Activated CD4-positive, alpha-beta T cell treated with anti-CD3 and anti-CD28 coated beads for 36 hours (primary cell): ENCODE measurements around the gene PCSK6. TPM values are rescaled to one million over a fixed set of nuclear protein-coding genes. Genes with fewer than 3 reads are reported as not detected.
A peak's percentile ranks its signal among the peaks of the same experiment; 100 is the strongest.

Experiments used
- ATAC-seq: fragments of 200-7000 bp; cut with Tn5 transposase; one replicate; pipeline ENCODE4 v1.10.0; 2021; ENCODE audit warnings: mild to moderate bottlenecking, moderate library complexity
- CTCF ChIA-PET: fragments of 350-600 bp; sonication (Branson Sonifier 250); formaldehyde crosslinking; loops from one replicate; lab custom pipeline; 2021; ENCODE audit warnings: antibody characterized with exemption; lab: Charles Lee
- POLR2A ChIA-PET: fragments of 350-600 bp; sonication (Branson Sonifier 250); formaldehyde crosslinking; loops from one replicate; lab custom pipeline; 2021; ENCODE audit warnings: antibody characterized with exemption, inconsistent platforms; lab: Charles Lee
- DNase-seq: peaks from one replicate; pipeline ENCODE4 v3.0.0-alpha.2; 2020
- H3K27ac Mint-ChIP-seq: one replicate; pipeline ENCODE4 v1.8.0; 2021; ENCODE audit warnings: mixed read lengths
- H3K27me3 Mint-ChIP-seq: one replicate; pipeline ENCODE4 v1.8.0; 2021; ENCODE audit warnings: mixed read lengths
- H3K36me3 Mint-ChIP-seq: one replicate; pipeline ENCODE4 v1.8.0; 2021; ENCODE audit warnings: low read depth, mixed read lengths
- H3K4me1 Mint-ChIP-seq: one replicate; pipeline ENCODE4 v1.8.0; 2021; ENCODE audit warnings: mixed read lengths
- H3K4me3 Mint-ChIP-seq: one replicate; pipeline ENCODE4 v1.8.0; 2021; ENCODE audit warnings: mild to moderate bottlenecking, moderate library complexity, mixed read lengths
- H3K9me3 Mint-ChIP-seq: one replicate; pipeline ENCODE4 v1.8.0; 2021; ENCODE audit warnings: low read depth, mixed read lengths
- intact Hi-C, 2 experiments: fragments of 100-400 bp; cut with DNase I in 1 of 2; cut with micrococcal nuclease in 1 of 2; formaldehyde crosslinking; loops; one replicate each; pipeline versions ENCODE4 v1.14.2 to v1.15.1; 2022 to 2024; cut with DNase I, micrococcal nuclease
- total RNA-seq, 2 experiments: library from RNA; stranded (reverse); gene quantifications; one replicate each; pipeline ENCODE4 v1.2.3, GENCODE V29; 2021

The PCSK6 gene
- total RNA-seq, 2 experiments from 2014 or later, result 0.75 to 0.95 TPM

DNA sequence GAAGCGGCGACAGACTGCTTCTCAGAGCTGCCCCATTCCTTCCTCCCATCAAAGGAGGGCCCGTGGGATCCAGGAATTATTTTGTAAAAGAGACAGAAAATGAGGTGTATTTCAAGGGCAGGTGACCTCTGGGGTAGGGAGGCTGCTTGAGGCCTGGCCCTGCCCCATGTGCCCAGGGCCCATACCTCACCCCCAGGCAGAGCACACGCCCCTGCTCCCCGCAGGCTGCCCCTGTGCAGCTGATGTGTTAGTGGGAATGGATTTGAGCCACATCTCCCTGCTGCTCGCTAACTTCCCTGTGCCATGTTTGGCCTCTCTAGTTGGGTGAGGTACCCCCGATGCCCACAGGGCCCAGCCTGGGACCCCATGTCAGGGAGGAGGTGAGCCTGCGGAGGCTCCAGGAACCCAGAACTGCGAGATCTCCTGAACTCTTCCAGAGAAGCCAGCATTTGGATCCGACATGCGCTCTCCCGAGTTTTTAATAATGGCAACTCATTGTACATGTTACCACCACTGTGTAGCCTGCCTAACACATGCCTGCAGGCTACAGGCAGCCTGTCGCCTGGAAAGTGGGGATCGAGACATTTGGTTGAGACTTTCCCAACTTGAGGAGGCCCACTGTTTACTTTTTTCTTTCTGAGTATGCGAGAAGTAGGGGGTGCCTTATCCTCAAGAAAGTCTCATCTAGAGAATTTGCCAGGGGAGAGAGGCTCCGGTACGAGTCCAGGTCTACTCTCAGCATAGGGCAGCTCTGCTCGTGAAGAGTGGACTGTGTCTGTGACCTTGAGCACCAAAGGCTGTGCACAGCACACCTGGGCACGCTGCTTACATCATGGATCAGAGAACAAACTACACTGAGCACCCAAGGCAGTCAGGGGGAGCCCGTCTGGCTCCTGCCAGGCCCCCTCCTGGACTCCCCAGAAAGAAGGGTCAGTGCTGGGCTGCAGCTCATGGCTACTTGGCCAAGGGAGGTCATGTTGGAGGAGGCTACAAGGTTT, 36.1 kb downstream of the PCSK6 start:
- CTCF ChIA-PET, result no interaction called here
- Mint-ChIP-seq H3K4me3 (no peak overlapping the region), H3K4me1 (peaks cover 5% of the 10 kb centered on the region), H3K27ac (no peak overlapping the region), H3K27me3 (peaks cover 31% of the 10 kb centered on the region), H3K36me3 (no peaks in the 10 kb centered on the region), H3K9me3 (no peaks in the 10 kb centered on the region)
- intact Hi-C loops, result no loop called here
- POLR2A ChIA-PET, result no interaction called here
- DNase-seq (no peak), ATAC-seq (no peak)

- ChIA-PET POLR2A (no interaction called here), CTCF (no interaction called here)
- intact Hi-C loops, result no loop called here
These were observed 36.9 kb downstream of the PCSK6 start for GRCh38 chr15:101452572-101452971.

DNA sequence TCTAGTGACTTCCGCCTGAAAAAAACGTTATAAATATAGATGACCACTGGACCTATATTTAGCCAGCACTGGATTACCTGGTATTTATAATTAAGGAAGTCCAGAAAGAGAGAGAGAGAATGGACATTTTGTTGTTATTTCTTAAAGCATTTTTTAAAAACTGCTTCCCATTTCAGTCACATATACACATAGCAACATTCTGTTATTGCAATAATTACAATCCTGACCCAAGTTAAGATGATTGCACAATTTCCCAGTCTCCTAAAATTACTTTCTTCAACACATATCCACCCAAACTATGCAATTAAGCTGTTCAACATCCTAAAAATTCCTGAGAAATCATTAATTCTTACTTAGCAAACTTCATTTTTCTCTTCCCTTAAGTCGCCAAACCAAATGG, 37.7 kb downstream of the PCSK6 start:
- Mint-ChIP-seq H3K36me3 (no peaks in the 10 kb centered on the region), H3K4me1 (peaks cover 5% of the 10 kb centered on the region), H3K4me3 (no peak overlapping the region), H3K9me3 (no peaks in the 10 kb centered on the region), H3K27ac (no peak overlapping the region), H3K27me3 (peaks cover 31% of the 10 kb centered on the region)
- no peak for DNase-seq
- POLR2A ChIA-PET, result no interaction called here
- CTCF ChIA-PET, result no interaction called here
- intact Hi-C loops, result no loop called here
- ATAC-seq, result no peak

More at GRCh38 chr15:101452572-101452971, 36.9 kb downstream of the PCSK6 start:
- Mint-ChIP-seq H3K4me1 (peaks cover 5% of the 10 kb centered on the region), H3K27me3 (peaks cover 31% of the 10 kb centered on the region), H3K36me3 (no peaks in the 10 kb centered on the region), H3K4me3 (no peak overlapping the region), H3K27ac (no peak overlapping the region), H3K9me3 (no peaks in the 10 kb centered on the region)
- DNase-seq, result no peak
- no peak for ATAC-seq

DNA sequence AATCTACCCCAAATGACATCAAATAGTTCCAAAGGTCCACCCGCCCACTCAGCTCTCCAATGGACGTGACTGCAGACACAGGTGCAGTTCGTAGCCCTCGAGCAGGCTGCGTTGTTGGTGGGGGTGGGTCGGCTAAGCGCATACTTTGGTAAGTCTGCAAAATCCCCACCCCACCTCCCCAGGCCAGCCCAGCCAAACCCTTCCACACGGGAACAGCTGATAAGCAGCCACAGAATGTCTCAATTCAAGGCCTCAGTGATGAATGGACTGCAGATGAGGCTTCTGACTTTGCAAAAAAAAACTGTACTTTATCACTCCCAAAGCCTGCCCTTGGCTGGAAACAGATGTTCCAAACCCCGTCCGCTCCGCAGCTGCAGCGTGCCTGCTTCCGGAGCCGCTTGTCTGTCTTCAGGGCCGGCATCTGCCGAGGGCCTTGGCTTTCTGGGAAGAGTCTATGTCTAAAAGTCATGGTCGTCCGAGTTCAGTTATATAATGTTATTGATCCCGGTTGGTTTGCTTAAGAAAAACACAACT, 38.2 kb downstream of the PCSK6 start:
- CTCF ChIA-PET, result no interaction called here
- H3K4me1 Mint-ChIP-seq, result peaks cover 6% of the 10 kb centered on the region
- intact Hi-C loops, result no loop called here
- DNase-seq (peak; percentile 53), ATAC-seq (no peak)
- H3K36me3 Mint-ChIP-seq, result no peaks in the 10 kb centered on the region
- peaks cover 31% of the 10 kb centered on the region for H3K27me3 Mint-ChIP-seq
- POLR2A ChIA-PET, result no interaction called here
- H3K4me3 Mint-ChIP-seq, result no peak overlapping the region
- H3K27ac Mint-ChIP-seq, result no peak overlapping the region
- H3K9me3 Mint-ChIP-seq, result no peaks in the 10 kb centered on the region

DNA sequence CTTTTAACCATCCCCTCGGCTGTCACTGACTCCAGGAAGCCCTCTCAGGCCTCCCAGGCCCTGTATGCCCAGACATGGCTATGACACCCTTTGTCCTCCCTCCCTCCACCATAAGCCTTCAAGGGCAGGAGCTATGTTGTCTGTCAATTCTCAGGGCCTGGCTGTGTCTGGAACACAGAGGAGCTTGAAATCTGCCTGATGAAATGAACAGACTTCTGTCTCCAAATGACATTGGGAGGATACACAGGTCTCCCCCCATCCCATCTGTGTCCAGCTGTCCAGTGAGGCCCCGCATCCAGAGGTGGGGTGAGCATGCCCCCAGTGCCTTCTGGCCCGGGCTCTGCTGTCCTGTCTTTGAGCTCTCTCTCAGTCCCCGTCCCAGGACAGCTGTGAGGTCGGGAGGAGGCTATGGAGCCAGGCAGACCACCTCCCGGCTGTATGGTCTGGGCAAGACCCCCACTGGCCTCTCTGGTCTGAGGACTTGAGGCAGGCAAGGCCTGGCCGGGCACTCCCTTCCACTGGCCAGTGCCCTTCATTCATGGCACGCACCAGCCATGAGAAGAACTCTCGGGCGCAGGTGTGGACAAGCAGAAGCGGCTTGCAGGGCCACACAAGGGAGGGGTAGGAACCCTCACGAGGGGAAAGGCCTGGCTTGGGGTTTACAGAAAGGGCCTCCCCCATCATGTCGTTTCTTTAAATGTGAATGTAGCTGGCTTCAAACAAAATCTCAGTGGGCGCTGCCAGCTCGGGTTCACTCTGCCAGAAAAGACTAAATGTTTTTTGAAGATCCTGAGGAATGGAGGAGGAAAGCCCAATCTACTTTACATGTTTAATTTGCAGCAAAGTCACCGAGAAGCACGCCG, 38.9 kb downstream of the PCSK6 start:
- H3K27ac Mint-ChIP-seq, result no peak overlapping the region
- DNase-seq, result no peak
- intact Hi-C loops, result no loop called here
- ChIA-PET POLR2A (no interaction called here), CTCF (interaction anchor here (0.8 kb wide), 1 partner anchor 8 kb away, joined by 3 read pairs; no protein-coding TSS in a partner anchor)
- H3K36me3 Mint-ChIP-seq, result no peaks in the 10 kb centered on the region
- peaks cover 29% of the 10 kb centered on the region for H3K27me3 Mint-ChIP-seq
- ATAC-seq, result no peak
- no peaks in the 10 kb centered on the region for H3K9me3 Mint-ChIP-seq
- H3K4me1 Mint-ChIP-seq, result peaks cover 7% of the 10 kb centered on the region
- H3K4me3 Mint-ChIP-seq, result no peak overlapping the region

DNA sequence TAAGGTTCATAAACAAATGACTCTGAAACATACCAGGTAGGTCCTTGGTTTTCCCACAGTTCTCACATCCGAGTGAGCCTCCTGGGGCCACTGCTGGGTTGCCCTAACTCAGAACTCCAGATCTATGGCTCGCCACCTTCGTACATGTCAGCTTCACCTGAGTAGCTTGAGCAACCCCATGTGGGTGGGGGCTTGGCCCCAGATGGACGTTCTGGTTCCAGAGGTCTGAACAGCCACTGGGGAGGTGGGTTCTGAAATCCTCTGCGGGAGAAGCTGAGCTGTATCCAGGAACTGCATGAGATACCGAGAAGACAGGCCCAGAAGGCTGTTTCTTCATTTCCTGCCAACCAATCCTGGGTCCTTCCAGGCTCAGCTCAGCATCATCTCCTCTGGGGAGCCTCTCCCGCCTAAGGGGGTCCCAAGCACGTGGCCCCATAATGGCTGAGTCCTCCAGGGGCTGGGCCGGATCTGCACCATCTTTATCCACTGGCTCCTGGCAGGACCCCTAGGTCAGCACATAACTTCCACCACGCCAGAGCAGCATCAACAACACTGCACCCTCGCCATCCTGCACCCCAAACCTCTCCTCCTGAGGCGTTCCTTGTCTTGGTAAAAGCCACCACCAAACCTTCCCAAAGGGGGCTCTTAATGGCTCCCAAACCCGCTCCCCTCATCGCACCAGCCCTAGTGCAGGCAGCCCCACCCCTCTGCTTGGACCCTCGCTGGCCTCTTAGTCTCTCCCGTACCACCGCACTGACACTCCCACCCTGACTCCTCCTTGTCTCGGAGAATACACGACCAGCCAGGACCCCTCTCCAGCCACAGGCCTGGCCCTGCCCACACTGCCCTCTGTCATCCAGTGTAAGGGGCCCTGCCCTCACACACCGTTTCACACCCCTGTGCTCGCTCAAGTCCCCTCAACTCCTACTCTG, 39.8 kb downstream of the PCSK6 start:
- Mint-ChIP-seq H3K36me3 (no peaks in the 10 kb centered on the region), H3K9me3 (peaks cover 3% of the 10 kb centered on the region), H3K4me1 (peaks cover 6% of the 10 kb centered on the region), H3K27me3 (peaks cover 28% of the 10 kb centered on the region), H3K4me3 (no peak overlapping the region), H3K27ac (no peak overlapping the region)
- intact Hi-C loops, result loop anchor here in 1 of 2 experiments (10.0 kb wide), 1 partner anchor 55 kb away; no protein-coding TSS in a partner anchor
- ChIA-PET POLR2A (no interaction called here), CTCF (interaction anchor here (0.8 kb wide), 1 partner anchor 9 kb away, joined by 3 read pairs; no protein-coding TSS in a partner anchor)
- no peak for DNase-seq
- ATAC-seq, result no peak

DNA sequence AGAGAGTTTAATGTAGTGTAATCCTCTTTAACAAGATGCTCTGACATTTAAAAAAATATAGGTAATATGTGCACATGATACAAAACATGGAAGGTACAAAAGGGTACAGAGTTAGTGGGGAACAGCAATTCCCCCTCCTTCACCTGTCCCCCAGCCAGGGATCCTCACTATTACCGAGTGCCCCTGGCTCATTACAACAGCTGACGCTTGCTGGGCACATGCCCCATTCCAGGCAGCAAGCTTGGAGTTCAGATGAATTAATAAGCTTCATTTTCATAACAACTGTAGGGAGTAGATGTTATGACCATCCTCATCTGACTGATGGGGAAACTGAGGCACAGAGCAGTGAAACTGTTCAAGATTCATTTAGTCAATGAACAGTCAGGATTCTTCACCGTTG, 41.2 kb downstream of the PCSK6 start:
- DNase-seq, result no peak
- Mint-ChIP-seq H3K27ac (no peak overlapping the region), H3K36me3 (no peaks in the 10 kb centered on the region), H3K4me3 (no peak overlapping the region), H3K9me3 (peaks cover 3% of the 10 kb centered on the region), H3K4me1 (peaks cover 6% of the 10 kb centered on the region), H3K27me3 (peaks cover 25% of the 10 kb centered on the region)
- POLR2A ChIA-PET, result no interaction called here
- CTCF ChIA-PET, result no interaction called here
- intact Hi-C loops, result loop anchor here in 1 of 2 experiments (10.0 kb wide), 1 partner anchor 56 kb away; no protein-coding TSS in a partner anchor
- ATAC-seq, result no peak

DNA sequence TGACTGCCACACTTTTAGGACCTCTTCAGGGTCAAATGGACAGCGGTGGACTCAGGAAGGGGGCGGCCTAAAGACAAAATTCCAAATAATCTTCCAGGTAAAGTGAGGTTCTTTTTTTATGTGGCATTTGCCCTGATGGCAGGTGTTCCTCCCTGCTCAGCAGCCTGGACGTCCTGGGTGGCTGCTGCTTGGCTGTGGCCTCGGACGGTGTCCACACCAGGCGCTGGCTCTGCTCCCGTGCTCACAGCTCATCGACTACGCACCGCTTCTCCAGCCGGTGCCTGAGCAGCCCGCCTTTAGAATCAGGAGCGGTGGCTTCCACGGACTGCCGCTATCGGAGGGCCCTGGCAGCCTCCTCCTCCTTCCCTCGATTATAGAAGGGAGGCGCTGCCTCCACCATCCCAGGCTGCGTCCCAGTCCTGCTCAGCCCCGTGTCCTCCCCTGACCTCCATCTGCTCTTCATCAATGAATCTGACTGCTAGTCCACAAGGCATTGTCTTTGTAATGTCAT, 41.9 kb downstream of the PCSK6 start:
- CTCF ChIA-PET, result no interaction called here
- ATAC-seq (no peak), DNase-seq (no peak)
- intact Hi-C loops, result loop anchor here in 1 of 2 experiments (10.0 kb wide), 1 partner anchor 57 kb away; no protein-coding TSS in a partner anchor
- no peak overlapping the region for H3K27ac Mint-ChIP-seq
- peaks cover 6% of the 10 kb centered on the region for H3K4me1 Mint-ChIP-seq
- H3K36me3 Mint-ChIP-seq, result no peaks in the 10 kb centered on the region
- POLR2A ChIA-PET, result no interaction called here
- H3K4me3 Mint-ChIP-seq, result no peak overlapping the region
- H3K9me3 Mint-ChIP-seq, result peaks cover 3% of the 10 kb centered on the region
- H3K27me3 Mint-ChIP-seq, result peaks cover 25% of the 10 kb centered on the region

DNA sequence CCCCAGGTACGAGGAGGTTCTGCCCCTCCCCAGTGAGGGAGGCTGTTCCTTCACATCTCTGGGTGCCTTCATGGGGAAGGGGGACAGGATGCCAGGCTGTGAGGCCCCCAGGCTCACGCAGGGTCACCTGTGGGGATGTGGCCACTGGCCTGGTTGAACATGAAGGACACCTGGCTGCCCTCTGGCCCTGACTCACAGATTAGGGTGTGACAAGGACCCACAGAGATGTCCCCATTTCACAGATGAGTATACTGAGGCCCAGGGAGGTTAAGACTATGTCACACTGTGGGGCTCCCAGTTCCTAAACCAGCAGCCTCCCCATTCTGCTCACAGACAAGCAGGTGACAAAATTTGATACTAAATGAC, 42.4 kb downstream of the PCSK6 start:
- H3K4me1 Mint-ChIP-seq, result peaks cover 6% of the 10 kb centered on the region
- intact Hi-C loops, result loop anchor here in 1 of 2 experiments (10.0 kb wide), 1 partner anchor 58 kb away; no protein-coding TSS in a partner anchor
- no peak overlapping the region for H3K27ac Mint-ChIP-seq
- CTCF ChIA-PET, result no interaction called here
- H3K4me3 Mint-ChIP-seq, result no peak overlapping the region
- H3K27me3 Mint-ChIP-seq, result peaks cover 23% of the 10 kb centered on the region
- H3K36me3 Mint-ChIP-seq, result no peaks in the 10 kb centered on the region
- no peak for ATAC-seq
- DNase-seq, result no peak
- POLR2A ChIA-PET, result no interaction called here
- H3K9me3 Mint-ChIP-seq, result peaks cover 3% of the 10 kb centered on the region

- Mint-ChIP-seq H3K27ac (no peak overlapping the region), H3K9me3 (peaks cover 3% of the 10 kb centered on the region), H3K4me3 (no peak overlapping the region), H3K4me1 (peaks cover 6% of the 10 kb centered on the region), H3K27me3 (peaks cover 19% of the 10 kb centered on the region), H3K36me3 (no peaks in the 10 kb centered on the region)
- CTCF ChIA-PET, result no interaction called here
- intact Hi-C loops, result loop anchor here in 1 of 2 experiments (10.0 kb wide), 1 partner anchor 58 kb away; no protein-coding TSS in a partner anchor
- POLR2A ChIA-PET, result no interaction called here
- ATAC-seq (peak; percentile 62), DNase-seq (peak; percentile 19)
These were observed 42.9 kb downstream of the PCSK6 start for GRCh38 chr15:101446518-101447167.
